ENCODE results near the gene FARP1. TPM values are rescaled to one million over a fixed set of nuclear protein-coding genes. Genes with fewer than 3 reads are reported as not detected.
"Not testable (repeated sequence)": the region's sequence is repeated elsewhere in the genome, so short reads cannot be mapped to it uniquely, and the experiment has no call there.

Gene FARP1
- total RNA-seq, 1 donor from 2014 or later, result 71.3 TPM

GRCh38 chr13:98396071-98396710 is 253.3 kb downstream of the FARP1 start:
- intact Hi-C loops (cut with DNase I), result no loop called here
- no peak for DNase-seq (ENCODE audit: low spot score)

GRCh38 chr13:98397221-98397620 is 254.3 kb downstream of the FARP1 start:
- DNase-seq (ENCODE audit: low spot score), result no peak
- intact Hi-C loops (cut with DNase I), result no loop called here

- intact Hi-C loops (cut with DNase I), result no loop called here
- no peak for DNase-seq (ENCODE audit: low spot score)
Measured at GRCh38 chr13:98397861-98398260, 255.0 kb downstream of the FARP1 start.

- intact Hi-C loops (cut with DNase I), result no loop called here
- no peak for DNase-seq (ENCODE audit: low spot score)
Measured at GRCh38 chr13:98398581-98398980, 255.7 kb downstream of the FARP1 start.

GRCh38 chr13:98399756-98400155 is 256.9 kb downstream of the FARP1 start:
- no peak for DNase-seq (ENCODE audit: low spot score)
- intact Hi-C loops (cut with DNase I), result no loop called here

- no peak for DNase-seq (ENCODE audit: low spot score)
- intact Hi-C loops (cut with DNase I), result no loop called here
Measured at GRCh38 chr13:98401934-98402333, 259.0 kb downstream of the FARP1 start.

- intact Hi-C loops (cut with DNase I), result no loop called here
- DNase-seq (ENCODE audit: low spot score), result no peak
Measured at GRCh38 chr13:98403076-98403475, 260.2 kb downstream of the FARP1 start.

GRCh38 chr13:98405107-98405571 is 262.2 kb downstream of the FARP1 start:
- intact Hi-C loops (cut with DNase I), result no loop called here
- no peak for DNase-seq (ENCODE audit: low spot score)

- intact Hi-C loops (cut with DNase I), result no loop called here
- DNase-seq (ENCODE audit: low spot score), result no peak
Measured at GRCh38 chr13:98405690-98406344, 262.9 kb downstream of the FARP1 start.

- intact Hi-C loops (cut with DNase I), result no loop called here
- no peak for DNase-seq (ENCODE audit: low spot score)
Measured at GRCh38 chr13:98406427-98406826, 263.5 kb downstream of the FARP1 start.

- no peak for DNase-seq (ENCODE audit: low spot score)
- intact Hi-C loops (cut with DNase I), result no loop called here
Measured at GRCh38 chr13:98406971-98407370, 264.1 kb downstream of the FARP1 start.

GRCh38 chr13:98407575-98407974 is 264.7 kb downstream of the FARP1 start:
- no peak for DNase-seq (ENCODE audit: low spot score)

GRCh38 chr13:98409281-98409680 is 266.4 kb downstream of the FARP1 start:
- DNase-seq (ENCODE audit: low spot score), result no peak
- intact Hi-C loops (cut with DNase I), result no loop called here

More at GRCh38 chr13:98407575-98407974, 264.7 kb downstream of the FARP1 start:
- intact Hi-C loops (cut with DNase I), result no loop called here

- intact Hi-C loops (cut with DNase I), result no loop called here
- no peak for DNase-seq (ENCODE audit: low spot score)
Measured at GRCh38 chr13:98410612-98411011, 267.7 kb downstream of the FARP1 start.

GRCh38 chr13:98411013-98411412 is 268.1 kb downstream of the FARP1 start:
- no peak for DNase-seq (ENCODE audit: low spot score)
- intact Hi-C loops (cut with DNase I), result no loop called here

GRCh38 chr13:98411617-98412265 is 268.8 kb downstream of the FARP1 start:
- no peak for DNase-seq (ENCODE audit: low spot score)
- intact Hi-C loops (cut with DNase I), result no loop called here

GRCh38 chr13:98413278-98413677 is 270.4 kb downstream of the FARP1 start:
- DNase-seq (ENCODE audit: low spot score); intact Hi-C loops (cut with DNase I): not testable (repeated sequence)

- intact Hi-C loops (cut with DNase I), result no loop called here
- no peak for DNase-seq (ENCODE audit: low spot score)
Measured at GRCh38 chr13:98413796-98414195, 270.9 kb downstream of the FARP1 start.

- no peak for DNase-seq (ENCODE audit: low spot score)
- intact Hi-C loops (cut with DNase I), result no loop called here
Measured at GRCh38 chr13:98415326-98416070, 272.6 kb downstream of the FARP1 start.

- intact Hi-C loops (cut with DNase I), result no loop called here
- no peak for DNase-seq (ENCODE audit: low spot score)
Measured at GRCh38 chr13:98416408-98416807, 273.5 kb downstream of the FARP1 start.
